Subcutaneous preadipocyte (primary cell): ENCODE measurements around the gene APOO. TPM values are rescaled to one million over a fixed set of nuclear protein-coding genes. Genes with fewer than 3 reads are reported as not detected.

ENCODE experiments used
- total RNA-seq: library from RNA; depleted of rRNA; stranded (reverse); fragments of >200 nt; gene quantifications from 2 replicates; pipeline ENCODE4 v1.2.3, GENCODE V29; 2012

Gene APOO
- 7.3 and 7.6 TPM in 2 replicates for total RNA-seq

GRCh38 chrX:23907498-23908218, at the start of gene APOO, which contains the start of gene CXorf58:
Gene APOO, minus strand, starts transcription at chrX:23907938. Its CDS starts 236 bp downstream, at chrX:23907702.
Gene CXorf58, plus strand, starts transcription at chrX:23908006. Its CDS starts 2,297 bp downstream, at chrX:23910303.

Other genes with a start within 250 kb of the APOO start
- gene PRDX4, start 240.4 kb downstream of the APOO start, total RNA-seq, result 201 and 268 TPM in 2 replicates
- 49.2 and 52.2 TPM in 2 replicates for gene ACOT9, start 164.7 kb downstream of the APOO start, total RNA-seq
- gene SAT1, start 124.8 kb downstream of the APOO start, total RNA-seq, result 32.6 and 47.4 TPM in 2 replicates
- gene CXorf58, start 68 bp upstream of the APOO start, total RNA-seq, result not detected in 2 replicates
- gene KLHL15, start 119.2 kb upstream of the APOO start, total RNA-seq, result 7.0 and 8.8 TPM in 2 replicates
- gene EIF2S3, start 147.0 kb upstream of the APOO start, total RNA-seq, result 312 and 336 TPM in 2 replicates
- gene ZFX, start 241.8 kb upstream of the APOO start, total RNA-seq, result 48.1 and 63.3 TPM in 2 replicates